ENCODE results near the gene GJD2.

GJD2 gene

GRCh38 chr15:34724481-34724880 lies 30.3 kb downstream of the GJD2 start:
- no peak for DNase-seq (ENCODE audit: low read depth)

GRCh38 chr15:34722439-34722836 lies 32.4 kb downstream of the GJD2 start:
- no peak for DNase-seq (ENCODE audit: low read depth)

GRCh38 chr15:34721802-34722438 lies 32.9 kb downstream of the GJD2 start:
- DNase-seq (ENCODE audit: low read depth): no peak

- no peak for DNase-seq (ENCODE audit: low read depth)
These were observed 33.5 kb downstream of the GJD2 start for GRCh38 chr15:34721157-34721801.

- DNase-seq (ENCODE audit: low read depth): no peak
These were observed 35.1 kb downstream of the GJD2 start for GRCh38 chr15:34719695-34720094.

GRCh38 chr15:34718681-34719665 lies 35.8 kb downstream of the GJD2 start:
- no peak for DNase-seq (ENCODE audit: low read depth)

GRCh38 chr15:34717729-34718128 lies 37.1 kb downstream of the GJD2 start:
- DNase-seq (ENCODE audit: low read depth): no peak

- no peak for DNase-seq (ENCODE audit: low read depth)
These were observed 38.7 kb downstream of the GJD2 start for GRCh38 chr15:34716111-34716510.

GRCh38 chr15:34714476-34715121 lies 40.2 kb downstream of the GJD2 start:
- DNase-seq (ENCODE audit: low read depth): no peak

- DNase-seq (ENCODE audit: low read depth): no peak
These were observed 41.2 kb downstream of the GJD2 start for GRCh38 chr15:34713635-34714034.

GRCh38 chr15:34709866-34710265 lies 44.9 kb downstream of the GJD2 start:
- DNase-seq (ENCODE audit: low read depth): no peak

- DNase-seq (ENCODE audit: low read depth): no peak
These were observed 46.4 kb downstream of the GJD2 start for GRCh38 chr15:34708422-34708821.

- DNase-seq (ENCODE audit: low read depth): no peak
These were observed 53.3 kb downstream of the GJD2 start for GRCh38 chr15:34701536-34701935.

All from stimulated activated CD8-positive, alpha-beta memory T cell treated with anti-CD3 and anti-CD28 coated beads, Interleukin-12 subunit alpha, Interleukin-12 subunit beta, amount 100 ng/mL, for 1 hour (primary cell).